ENCODE measurements around the gene MAVS. TPM values are rescaled to one million over a fixed set of nuclear protein-coding genes. Genes with fewer than 3 reads are reported as not detected.

The MAVS gene
- total and polyA plus RNA-seq, 2 donors (not counting 3 experiments of a cell fraction or from before 2014, with no cell fraction given), result 18.8 to 40.7 TPM

DNA sequence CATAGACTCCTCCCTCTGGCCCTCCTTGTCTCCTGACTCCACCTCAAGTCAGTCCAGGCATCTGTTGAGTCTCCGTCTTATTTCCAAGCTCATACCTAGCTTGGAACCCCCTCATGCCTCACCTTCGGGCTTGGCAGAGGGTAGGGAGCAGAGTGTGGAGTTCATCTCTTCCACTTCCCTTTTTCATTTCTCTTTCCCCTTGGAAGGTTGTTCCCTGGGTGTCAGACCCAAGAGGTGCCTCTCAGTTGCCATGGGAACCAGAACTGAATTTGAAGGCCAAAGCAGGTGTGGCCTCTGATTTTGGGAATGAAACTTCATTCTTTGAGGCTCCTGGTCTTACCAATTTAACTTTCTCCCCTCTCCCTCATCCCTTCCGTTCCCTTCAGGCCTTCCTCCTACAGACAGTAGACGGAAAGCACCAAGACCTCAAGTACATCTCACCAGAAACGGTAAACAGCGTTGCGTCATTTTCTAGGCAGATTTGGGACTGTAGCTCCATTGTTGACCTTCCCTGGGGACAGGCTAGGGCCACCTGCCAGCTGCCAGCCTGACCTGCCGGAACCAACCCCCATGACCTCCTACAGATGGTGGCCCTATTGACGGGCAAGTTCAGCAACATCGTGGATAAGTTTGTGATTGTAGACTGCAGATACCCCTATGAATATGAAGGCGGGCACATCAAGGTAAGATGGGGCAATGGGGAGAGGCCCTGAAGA lies 44.0 kb upstream of the MAVS start:
- FAIRE-seq (no peak), DNase-seq (ENCODE audit: low read depth, low spot score) (no peak)
- Histone ChIP-seq H2AFZ (ENCODE audit: low read depth, low read length) (no peak overlapping the region), H3K4me3 (replicated peaks in 1 of 3; ENCODE audit: insufficient read depth in 1 of 3, low read depth in 1 of 3, low read length in 3 of 3) (no peak overlapping the region), H3K27ac (ENCODE audit: insufficient read depth, low read depth, low read length) (no peak overlapping the region), H3K4me1 (ENCODE audit: control insufficient read depth, extremely low read depth, insufficient read depth, low read length) (peaks cover 19% of the 10 kb centered on the region), H3K36me3 (ENCODE audit: control insufficient read depth in 2 of 2, extremely low read depth in 1 of 2, insufficient read depth in 2 of 2, low read length in 2 of 2) (peaks cover 0 to 26% of the 10 kb centered on the region in 2 experiments), H3K9me1 (replicated peaks; ENCODE audit: control insufficient read depth, extremely low read depth, insufficient read depth, low read length) (no peaks in the 10 kb centered on the region), H3K27me3 (ENCODE audit: control insufficient read depth in 2 of 2, insufficient read depth in 2 of 2, low read length in 2 of 2) (no peaks in the 10 kb centered on the region), H3K9me3 (replicated peaks; ENCODE audit: control insufficient read depth, insufficient read depth, low read length) (no peaks in the 10 kb centered on the region), H3K79me2 (ENCODE audit: control insufficient read depth, insufficient read depth, low read length) (peaks cover 11% of the 10 kb centered on the region), H3K9ac (replicated peaks; ENCODE audit: extremely low read depth, insufficient read depth, low read length) (no peak overlapping the region), H3K4me2 (ENCODE audit: insufficient read depth, low read length) (no peak overlapping the region), H4K20me1 (replicated peaks; ENCODE audit: control insufficient read depth, extremely low read depth, insufficient read depth, low read length) (no peaks in the 10 kb centered on the region)
- TF ChIP-seq, protein P1, sequence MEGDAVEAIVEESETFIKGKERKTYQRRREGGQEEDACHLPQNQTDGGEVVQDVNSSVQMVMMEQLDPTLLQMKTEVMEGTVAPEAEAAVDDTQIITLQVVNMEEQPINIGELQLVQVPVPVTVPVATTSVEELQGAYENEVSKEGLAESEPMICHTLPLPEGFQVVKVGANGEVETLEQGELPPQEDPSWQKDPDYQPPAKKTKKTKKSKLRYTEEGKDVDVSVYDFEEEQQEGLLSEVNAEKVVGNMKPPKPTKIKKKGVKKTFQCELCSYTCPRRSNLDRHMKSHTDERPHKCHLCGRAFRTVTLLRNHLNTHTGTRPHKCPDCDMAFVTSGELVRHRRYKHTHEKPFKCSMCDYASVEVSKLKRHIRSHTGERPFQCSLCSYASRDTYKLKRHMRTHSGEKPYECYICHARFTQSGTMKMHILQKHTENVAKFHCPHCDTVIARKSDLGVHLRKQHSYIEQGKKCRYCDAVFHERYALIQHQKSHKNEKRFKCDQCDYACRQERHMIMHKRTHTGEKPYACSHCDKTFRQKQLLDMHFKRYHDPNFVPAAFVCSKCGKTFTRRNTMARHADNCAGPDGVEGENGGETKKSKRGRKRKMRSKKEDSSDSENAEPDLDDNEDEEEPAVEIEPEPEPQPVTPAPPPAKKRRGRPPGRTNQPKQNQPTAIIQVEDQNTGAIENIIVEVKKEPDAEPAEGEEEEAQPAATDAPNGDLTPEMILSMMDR (IDR thresholded peaks at IDR 0.05; ENCODE audit: extremely low read depth in 1 of 2, insufficient read depth in 1 of 2, low read depth in 1 of 2, low read length in 2 of 2), result no peak
- no peak for TF ChIP-seq JUN (IDR thresholded peaks at IDR 0.05; ENCODE audit: borderline replicate concordance, insufficient read depth, insufficient read length, low read depth)
- BruUV-seq (replicated peaks), result no TSS peak
- dilution Hi-C loops (cut with MboI; ENCODE audit: extremely low pct_ligation_motif_present, low sequenced_read_pairs) (no loop called here), intact Hi-C loops (cut with micrococcal nuclease) (no loop called here)
- ChIA-PET POLR2A (no interaction called here), CTCF (interaction anchor here (0.6 kb wide), 1 partner anchor 18 kb away, joined by 3 read pairs; no protein-coding TSS in a partner anchor)

DNA sequence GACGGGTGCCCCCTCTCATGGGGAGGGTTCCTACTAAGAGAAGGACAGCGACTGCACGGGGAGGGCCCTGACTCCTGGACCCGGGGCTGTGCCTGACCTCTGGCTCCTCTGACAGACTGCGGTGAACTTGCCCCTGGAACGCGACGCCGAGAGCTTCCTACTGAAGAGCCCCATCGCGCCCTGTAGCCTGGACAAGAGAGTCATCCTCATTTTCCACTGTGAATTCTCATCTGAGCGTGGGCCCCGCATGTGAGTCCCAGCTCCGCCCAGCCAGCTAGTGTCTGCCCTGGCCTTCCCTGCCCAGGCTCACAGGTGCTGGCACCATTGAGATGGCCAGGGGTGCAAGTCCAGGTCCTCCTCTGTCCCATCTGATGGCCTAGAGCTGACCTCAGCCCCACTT lies 43.3 kb upstream of the MAVS start:
- FAIRE-seq, result no peak
- H3K36me3 ChIP-seq (ENCODE audit: control insufficient read depth in 2 of 2, extremely low read depth in 1 of 2, insufficient read depth in 2 of 2, low read length in 2 of 2), result peaks cover 0 to 26% of the 10 kb centered on the region in 2 experiments
- no peak for DNase-seq (ENCODE audit: low read depth, low spot score)
- no peaks in the 10 kb centered on the region for H3K9me3 ChIP-seq (replicated peaks; ENCODE audit: control insufficient read depth, insufficient read depth, low read length)
- no peak overlapping the region for H3K4me2 ChIP-seq (ENCODE audit: insufficient read depth, low read length)
- no peak overlapping the region for H3K4me3 ChIP-seq (replicated peaks in 1 of 3; ENCODE audit: insufficient read depth in 1 of 3, low read depth in 1 of 3, low read length in 3 of 3)
- dilution Hi-C loops (cut with MboI; ENCODE audit: extremely low pct_ligation_motif_present, low sequenced_read_pairs), result no loop called here
- ChIA-PET POLR2A (no interaction called here), CTCF (interaction anchor here (0.6 kb wide), 1 partner anchor 18 kb away, joined by 3 read pairs; no protein-coding TSS in a partner anchor)
- TF ChIP-seq, protein P2, sequence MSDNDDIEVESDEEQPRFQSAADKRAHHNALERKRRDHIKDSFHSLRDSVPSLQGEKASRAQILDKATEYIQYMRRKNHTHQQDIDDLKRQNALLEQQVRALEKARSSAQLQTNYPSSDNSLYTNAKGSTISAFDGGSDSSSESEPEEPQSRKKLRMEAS (IDR thresholded peaks at IDR 0.05; ENCODE audit: insufficient read depth, insufficient read length), result no peak
- TF ChIP-seq GATA2 (IDR thresholded peaks at IDR 0.05; ENCODE audit: insufficient read depth, insufficient read length, low read depth, low read length), result no peak
- TF ChIP-seq FOS (IDR thresholded peaks at IDR 0.05; ENCODE audit: borderline replicate concordance, insufficient read depth, low read length), result no peak
- TF ChIP-seq, protein P1 (IDR thresholded peaks at IDR 0.05; ENCODE audit: extremely low read depth in 1 of 2, insufficient read depth in 1 of 2, low read depth in 1 of 2, low read length in 2 of 2), result no peak
- no peak for TF ChIP-seq POLR2A (IDR thresholded peaks at IDR 0.05; ENCODE audit: low read depth, low read length)
- no peak for TF ChIP-seq JUN (IDR thresholded peaks at IDR 0.05; ENCODE audit: borderline replicate concordance, insufficient read depth, insufficient read length, low read depth)
- TF ChIP-seq POLR2AphosphoS5 (IDR thresholded peaks at IDR 0.05; ENCODE audit: insufficient read depth, low read depth, low read length), result no peak
- peaks cover 7% of the 10 kb centered on the region for H3K79me2 ChIP-seq (ENCODE audit: control insufficient read depth, insufficient read depth, low read length)
- no peak overlapping the region for H3K27ac ChIP-seq (ENCODE audit: insufficient read depth, low read depth, low read length)
- peaks cover 20% of the 10 kb centered on the region for H3K4me1 ChIP-seq (ENCODE audit: control insufficient read depth, extremely low read depth, insufficient read depth, low read length)
- no peak overlapping the region for H2AFZ ChIP-seq (ENCODE audit: low read depth, low read length)
- no peak overlapping the region for H3K9ac ChIP-seq (replicated peaks; ENCODE audit: extremely low read depth, insufficient read depth, low read length)
- no peaks in the 10 kb centered on the region for H4K20me1 ChIP-seq (replicated peaks; ENCODE audit: control insufficient read depth, extremely low read depth, insufficient read depth, low read length)
- intact Hi-C loops (cut with micrococcal nuclease), result no loop called here
- no peaks in the 10 kb centered on the region for H3K9me1 ChIP-seq (replicated peaks; ENCODE audit: control insufficient read depth, extremely low read depth, insufficient read depth, low read length)
- no TSS peak for BruUV-seq (replicated peaks)
- no peaks in the 10 kb centered on the region for H3K27me3 ChIP-seq (ENCODE audit: control insufficient read depth in 2 of 2, insufficient read depth in 2 of 2, low read length in 2 of 2)
